Left cardiac atrium (tissue), 4 donors: ENCODE results near the gene SOWAHD. TPM values are rescaled to one million over a fixed set of nuclear protein-coding genes. Genes with fewer than 3 reads are reported as not detected.
"Not testable (repeated sequence)": the region's sequence is repeated elsewhere in the genome, so short reads cannot be mapped to it uniquely, and the experiment has no call there.

Experiments used
- ATAC-seq, 2 donors: fragments of 200-7000 bp; cut with Tn5 transposase; one replicate each; pipeline ENCODE4 v1.9.1; 2020; ENCODE audit warnings: mild to moderate bottlenecking in 2 of 2, moderate library complexity in 2 of 2
- DNase-seq: peaks from one replicate; pipeline ENCODE4 v3.0.0-alpha.2; 2020
- intact Hi-C, 2 donors: fragments of 100-400 bp; cut with DNase I; formaldehyde crosslinking; loops; one replicate each; pipeline versions ENCODE4 v1.14.1 to v1.15.1; 2022 to 2023
- total RNA-seq, 2 donors: library from RNA; stranded (reverse); fragmentation: NEBNext Ultra II Directional; extraction: Animal tissue kit (Norgen Biotek cat#: 25700); gene quantifications; one replicate each; pipeline ENCODE4 v1.2.1, GENCODE V29; 2021
- donor health status: DM: no; HTN: yes; CAD: no.
- donor health status: DM: no; HTN: yes; CAD: no; lungs with severe emphysema.
- donor health status: DM: yes; HTN: yes; CAD: no.
- donor health status: Dilated cardiomyopathy.

The SOWAHD gene
- total RNA-seq, 2 donors from 2014 or later: 0.16 to 0.32 TPM

DNA sequence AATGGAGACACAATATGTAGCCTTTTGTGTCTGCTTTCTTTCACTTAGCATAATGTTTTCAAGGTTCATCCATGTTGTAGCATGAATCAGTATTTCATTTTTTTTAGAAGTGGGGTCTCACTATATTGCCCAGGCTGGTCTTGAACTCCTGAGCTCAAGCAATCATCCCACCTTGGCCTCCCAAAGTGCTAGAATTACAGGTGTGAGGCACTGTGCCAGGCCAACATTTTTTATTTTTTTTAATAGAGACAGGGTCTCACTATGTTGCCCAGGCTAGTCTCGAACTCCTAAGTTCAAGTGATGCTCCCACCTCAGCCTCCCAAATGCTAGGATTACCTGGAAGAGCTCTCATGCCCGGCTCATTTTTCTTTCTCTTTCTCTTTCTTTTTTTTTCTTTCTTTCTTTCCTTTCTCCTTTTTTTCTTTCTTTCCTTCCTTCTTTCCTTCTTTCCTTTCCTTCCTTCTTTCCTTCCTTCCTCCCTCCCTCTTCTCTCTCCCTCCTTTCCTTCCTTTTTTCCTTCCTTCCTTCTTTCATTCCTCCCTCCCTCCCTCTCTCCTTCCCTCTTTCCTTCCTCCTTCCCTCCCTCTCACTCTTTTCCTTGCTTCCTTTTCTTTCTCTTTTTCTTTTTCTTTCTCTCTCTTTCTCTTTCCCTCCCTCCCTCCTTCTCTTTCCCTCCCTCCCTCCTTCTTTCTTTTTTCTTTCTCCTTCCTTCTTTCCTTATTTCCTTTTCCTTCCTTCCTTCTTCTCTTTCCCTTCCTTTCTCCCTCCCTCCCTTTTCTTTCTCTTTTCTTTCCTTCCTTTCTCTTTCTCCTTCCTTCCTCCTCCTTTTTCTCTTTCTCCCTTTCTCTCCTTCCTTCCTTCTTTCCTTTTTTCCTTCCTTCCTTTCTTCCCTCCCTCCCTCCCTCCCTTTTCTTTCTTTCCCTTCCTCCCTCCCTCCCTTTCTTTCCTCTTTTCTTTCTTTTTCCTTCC lies 43.1 kb downstream of the SOWAHD start:
- intact Hi-C loops: no loop called here
- DNase-seq: no peak
- no peak for ATAC-seq

DNA sequence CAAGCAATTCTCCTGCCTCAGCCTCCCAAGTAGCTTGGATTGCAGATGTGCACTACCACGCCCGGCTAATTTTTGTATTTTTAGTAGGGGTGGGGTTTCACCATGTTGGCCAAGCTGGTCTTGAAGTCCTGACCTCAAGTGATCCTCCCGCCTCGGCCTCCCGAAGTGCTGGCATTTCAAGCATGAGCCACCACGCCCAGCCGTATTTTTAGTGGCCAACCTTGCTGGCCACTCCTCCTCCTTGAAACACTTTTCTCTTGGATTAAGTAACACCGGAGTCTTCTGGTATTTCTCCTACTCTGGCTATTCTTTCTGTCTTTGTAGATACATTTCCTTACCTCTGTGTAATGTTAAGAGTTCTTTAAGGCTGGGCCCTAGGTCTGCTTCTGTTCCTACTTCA lies 44.2 kb downstream of the SOWAHD start:
- ATAC-seq (no peak), DNase-seq (no peak)
- intact Hi-C loops: no loop called here

GRCh38 chrX:119808461-119808860 lies 50.1 kb downstream of the SOWAHD start:
- intact Hi-C loops, DNase-seq, ATAC-seq: not testable (repeated sequence)

- ATAC-seq (no peak), DNase-seq (no peak)
- intact Hi-C loops: no loop called here
These were observed 50.8 kb downstream of the SOWAHD start for GRCh38 chrX:119809185-119809666.

Other genes starting within 250 kb of the SOWAHD start
- 10 to 100 TPM; 13.1 to 17.8 TPM for gene STEEP1, start 193.2 kb upstream of the SOWAHD start, total RNA-seq
- 10 to 100 TPM; 49.1 to 52.6 TPM for gene UBE2A, start 184.0 kb upstream of the SOWAHD start, total RNA-seq
- gene NKRF, start 152.2 kb upstream of the SOWAHD start, total RNA-seq: 1 to 10 TPM; 4.0 to 6.1 TPM
- 10 to 100 TPM; 10.6 to 19.6 TPM for gene SEPTIN6, start 65.4 kb upstream of the SOWAHD start, total RNA-seq
- 1,000 to 10,000 TPM; 1,171 to 1,199 TPM for gene RPL39, start 33.0 kb downstream of the SOWAHD start, total RNA-seq
- gene UPF3B, start 94.4 kb downstream of the SOWAHD start, total RNA-seq: 1 to 10 TPM; 3.6 to 3.9 TPM
- 10 to 100 TPM in 1 of 2 donors, 1 to 10 TPM in 1; 8.9 to 10.9 TPM for gene RNF113A, start 113.1 kb downstream of the SOWAHD start, total RNA-seq
- 100 to 1,000 TPM; 382 to 451 TPM for gene NDUFA1, start 113.2 kb downstream of the SOWAHD start, total RNA-seq
- gene AKAP14, start 137.3 kb downstream of the SOWAHD start, total RNA-seq: not detected
- gene NKAP, start 185.2 kb downstream of the SOWAHD start, total RNA-seq: 1 to 10 TPM; 4.4 to 6.8 TPM